Stimulated activated CD8-positive, alpha-beta memory T cell treated with anti-CD3 and anti-CD28 coated beads, Interleukin-4, amount 100 ng/mL, for 1 hour (primary cell): ENCODE measurements around the gene CACNA1A.
A peak's percentile ranks its signal among the peaks of the same experiment; 100 is the strongest.
"Not testable (repeated sequence)": the region's sequence is repeated elsewhere in the genome, so short reads cannot be mapped to it uniquely, and the experiment has no call there.

Experiments used
- DNase-seq, 2 donors: peaks; one replicate each; pipeline ENCODE4 v3.0.0-alpha.2; 2020; ENCODE audit warnings: low read depth in 2 of 2, low spot score in 1 of 2

Gene CACNA1A

DNA sequence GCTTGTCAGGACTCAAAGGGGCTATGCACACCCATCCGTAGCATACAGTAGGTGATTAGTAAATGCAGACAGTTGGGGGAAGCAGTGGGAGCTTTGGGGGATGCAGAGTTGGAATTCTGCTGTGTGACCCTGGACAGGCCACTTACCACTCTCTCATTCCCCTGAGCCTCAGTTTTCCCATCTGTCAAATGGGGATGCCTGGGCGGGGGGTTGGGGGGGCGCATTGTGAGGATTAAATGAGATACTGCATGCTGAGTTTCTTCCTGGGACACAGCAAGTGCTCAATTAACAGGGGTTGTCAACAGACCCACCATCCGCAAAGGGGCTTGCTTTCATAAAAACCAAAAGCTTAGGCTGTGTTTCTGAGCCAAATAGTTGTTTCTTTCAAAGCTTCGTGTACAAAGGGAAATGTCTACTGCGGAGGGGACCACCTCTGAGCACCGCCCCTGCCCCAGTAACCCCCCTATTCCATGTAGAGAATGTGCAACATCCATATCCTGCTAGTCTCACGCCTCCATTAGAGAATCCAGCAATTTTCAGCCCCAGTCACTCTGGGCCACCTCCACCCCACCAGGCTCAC, 223.7 kb downstream of the CACNA1A start:
- no peak for DNase-seq

DNA sequence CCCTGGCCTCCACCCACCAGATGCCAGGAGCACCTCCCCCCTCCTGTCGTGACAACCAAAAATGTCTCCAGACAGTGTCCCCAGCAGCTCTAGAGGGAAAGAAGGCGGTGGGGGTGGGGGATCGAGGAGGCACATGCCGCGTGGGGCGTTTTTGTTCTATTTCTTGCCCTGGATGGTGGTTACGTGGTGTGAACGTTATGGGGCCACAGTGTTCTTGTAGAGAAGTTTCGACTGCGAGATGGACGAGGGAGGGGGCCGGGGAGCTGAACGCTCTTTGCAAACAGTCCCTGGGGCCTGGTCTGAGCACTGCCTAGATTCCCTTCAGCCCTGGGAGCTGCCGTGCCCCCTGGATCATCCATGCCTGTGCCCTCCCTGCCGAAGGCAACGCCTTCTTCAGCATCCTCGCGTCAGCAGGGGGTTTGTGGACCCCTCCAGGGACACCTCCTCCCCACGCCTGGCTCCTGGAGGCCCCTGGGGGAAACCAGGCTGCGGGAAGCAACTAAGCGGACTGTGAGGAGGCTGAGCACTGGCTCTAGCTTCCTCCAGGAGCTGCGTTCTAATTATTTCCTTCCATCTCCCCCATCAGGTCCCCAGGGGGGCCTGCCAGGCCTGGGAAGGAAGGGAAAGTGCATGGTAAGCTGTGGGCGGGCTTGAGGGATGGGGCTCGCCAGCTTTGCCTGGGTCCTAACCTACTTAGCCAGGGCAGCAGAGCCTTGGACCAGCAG, 224.6 kb downstream of the CACNA1A start:
- no peak for DNase-seq

DNA sequence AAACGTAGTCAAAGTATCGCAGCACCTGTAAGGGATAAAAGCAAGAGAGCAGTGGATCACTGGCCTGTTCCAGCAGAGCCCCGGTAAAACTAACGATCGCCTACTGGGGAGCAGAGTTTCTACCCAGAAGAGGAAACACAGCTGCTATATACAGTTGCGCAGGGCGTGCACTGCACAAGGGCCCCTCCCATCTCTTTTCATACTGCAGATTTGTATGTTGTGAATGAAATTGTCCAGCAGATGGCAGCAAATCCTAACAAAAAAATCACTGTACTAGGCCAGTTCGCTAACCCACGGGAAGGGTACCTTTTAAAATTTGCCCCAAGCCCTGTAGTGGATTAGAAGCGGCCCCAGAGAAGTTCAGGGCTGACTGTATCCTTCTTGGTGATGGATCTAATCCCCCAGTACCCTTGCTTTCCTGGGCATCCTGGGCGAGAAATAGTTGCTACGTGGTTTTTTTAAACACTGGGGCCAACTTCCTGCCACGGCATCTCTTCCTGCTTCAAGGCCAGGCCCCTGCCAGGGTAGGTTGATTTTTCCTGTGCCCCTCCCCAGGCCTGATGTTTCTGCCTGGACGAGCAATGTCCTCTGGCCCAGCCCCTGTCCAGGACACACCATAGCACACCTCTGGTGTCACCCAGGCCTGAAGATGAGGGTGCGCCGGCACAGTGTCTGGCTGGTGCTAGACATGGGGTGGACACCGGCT, 229.0 kb downstream of the CACNA1A start:
- peak; percentile 7 to 18 for DNase-seq

DNA sequence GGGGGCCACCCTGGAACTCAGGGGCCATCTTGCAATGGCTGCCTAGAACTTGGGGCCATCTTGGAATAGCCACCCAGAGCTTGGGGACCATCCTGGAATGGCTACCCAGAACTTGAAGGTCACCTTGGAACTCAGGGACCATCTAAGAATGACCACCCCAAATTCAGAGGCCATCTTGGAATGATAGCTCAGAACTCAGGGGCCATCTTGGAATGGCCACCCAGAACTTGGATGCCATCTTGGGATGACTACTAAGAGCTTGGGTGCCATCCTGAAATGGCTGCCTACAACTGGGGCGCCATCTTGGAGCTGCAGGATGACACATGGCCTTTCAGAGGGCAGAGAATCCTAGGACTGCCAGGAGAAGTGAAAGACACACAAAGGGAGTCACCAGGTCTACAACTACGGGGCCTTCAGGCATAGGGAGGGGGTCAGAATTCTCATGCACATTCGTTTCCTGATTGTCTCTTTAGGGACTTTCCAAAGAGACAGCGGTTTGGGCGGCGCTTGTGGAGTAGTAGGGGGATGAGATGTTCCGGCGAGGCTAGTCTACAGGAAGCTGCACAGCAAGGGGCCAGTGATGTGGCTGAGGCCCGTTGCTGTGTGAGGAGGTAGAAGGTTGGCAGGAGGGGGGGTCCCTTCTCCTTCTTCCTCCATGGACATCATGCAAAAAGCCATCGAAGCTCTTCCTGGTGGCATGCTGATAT, 231.1 kb downstream of the CACNA1A start:
- DNase-seq = no peak

DNA sequence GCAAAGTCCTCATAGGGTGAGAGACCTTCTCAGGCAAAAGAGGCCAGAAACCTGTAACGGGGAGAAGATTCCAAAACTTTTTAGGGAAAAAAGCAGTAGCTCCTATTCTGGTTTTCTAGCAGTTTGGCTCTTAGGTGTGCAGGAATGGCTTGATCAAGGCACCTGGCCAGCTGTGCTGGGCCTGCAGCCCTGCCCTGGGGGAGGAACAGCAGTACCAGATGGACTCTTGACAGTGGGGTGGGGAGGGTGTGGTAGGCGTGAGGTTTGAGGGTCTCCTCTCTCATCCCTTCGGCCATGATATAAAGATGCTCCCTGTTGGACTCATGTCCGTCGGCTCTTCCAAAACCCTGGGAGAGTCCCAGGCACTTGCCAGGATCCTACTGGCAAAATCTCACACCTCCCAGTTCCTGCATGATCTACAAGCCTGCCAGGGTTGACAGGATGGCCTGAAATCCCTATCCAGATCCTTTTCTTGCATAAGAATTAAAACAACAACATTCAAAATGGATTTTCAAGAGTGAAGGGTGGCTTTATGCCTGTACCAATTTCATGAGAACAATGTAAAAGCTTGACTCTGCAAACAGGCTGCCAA, 235.7 kb downstream of the CACNA1A start:
- no peak for DNase-seq

DNA sequence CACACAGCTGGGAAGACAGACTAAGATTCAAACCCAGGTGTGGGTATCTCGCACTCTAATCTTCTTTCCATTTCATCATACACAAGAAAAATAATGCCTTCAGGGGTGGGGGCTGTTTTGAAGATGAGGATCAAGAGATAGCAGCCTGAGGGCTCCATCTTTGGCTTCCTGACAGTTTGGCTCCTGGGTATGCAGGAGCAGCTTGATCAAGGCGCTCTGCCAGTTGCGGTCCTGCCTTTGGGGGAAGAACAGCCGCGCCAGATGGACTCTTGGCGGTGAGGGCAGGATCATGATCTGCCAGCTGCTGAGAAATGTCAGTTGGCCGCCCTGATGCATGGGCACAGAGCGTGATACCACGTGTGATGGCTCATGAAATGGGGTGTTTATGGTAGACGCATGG, 236.9 kb downstream of the CACNA1A start:
- no peak for DNase-seq

DNA sequence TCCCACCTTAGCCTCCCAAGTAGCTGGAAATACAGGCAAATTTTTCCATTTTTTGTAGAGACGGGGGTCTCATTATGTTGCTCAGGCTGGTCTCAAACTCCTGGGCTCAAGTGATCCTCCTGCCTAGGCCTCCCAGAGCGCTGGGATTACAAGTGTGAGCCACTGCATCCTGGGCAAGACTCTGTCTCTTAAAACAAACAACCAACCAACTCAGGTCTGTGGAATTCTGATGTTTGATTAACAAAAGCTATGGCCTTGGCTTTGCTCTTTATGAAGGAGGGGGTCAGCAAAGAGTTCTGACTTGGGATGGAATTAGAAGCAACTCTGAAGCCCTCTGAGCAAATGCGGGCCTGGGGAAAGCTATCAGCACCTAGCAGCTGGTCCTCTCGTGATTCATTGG, 238.4 kb downstream of the CACNA1A start:
- DNase-seq = no peak

DNA sequence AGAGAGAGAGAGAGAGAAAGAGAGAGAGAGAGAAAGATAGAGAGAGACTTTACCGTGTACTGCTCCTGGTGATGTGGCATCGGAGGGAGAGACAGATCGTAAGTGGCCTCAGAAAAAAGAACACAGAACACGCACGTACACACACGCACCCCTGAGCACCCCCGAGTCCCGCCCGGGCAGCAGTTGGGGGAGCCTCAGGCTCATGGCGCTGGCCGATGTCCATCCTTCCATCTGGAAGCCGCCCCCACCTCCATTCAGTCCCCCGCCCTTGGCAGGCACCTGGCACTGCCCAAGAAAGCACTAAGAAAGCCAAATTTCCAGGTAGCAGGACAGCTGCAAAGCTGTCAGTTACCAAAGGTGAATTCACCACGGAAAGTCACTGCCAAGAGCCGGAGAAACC, 239.1 kb downstream of the CACNA1A start:
- no peak for DNase-seq

DNA sequence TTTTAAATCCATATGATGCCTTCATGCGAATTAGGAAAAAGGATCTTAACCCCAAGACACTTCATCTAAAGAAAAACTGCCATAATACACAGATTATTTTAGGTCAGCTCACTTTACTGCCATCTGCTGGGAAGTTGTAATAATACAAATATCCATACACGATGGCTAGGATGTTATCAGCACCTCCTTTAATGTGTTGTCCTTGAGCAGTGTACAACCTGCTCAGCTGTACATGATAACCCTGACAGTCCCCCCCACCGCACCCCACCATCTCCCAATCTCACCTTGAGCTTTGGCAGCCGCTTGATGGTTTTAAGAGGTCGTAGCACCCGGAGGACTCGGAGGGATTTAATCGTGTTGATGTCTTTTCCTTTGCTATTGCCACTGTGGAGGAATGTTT, 243.8 kb downstream of the CACNA1A start:
- DNase-seq = no peak

DNA sequence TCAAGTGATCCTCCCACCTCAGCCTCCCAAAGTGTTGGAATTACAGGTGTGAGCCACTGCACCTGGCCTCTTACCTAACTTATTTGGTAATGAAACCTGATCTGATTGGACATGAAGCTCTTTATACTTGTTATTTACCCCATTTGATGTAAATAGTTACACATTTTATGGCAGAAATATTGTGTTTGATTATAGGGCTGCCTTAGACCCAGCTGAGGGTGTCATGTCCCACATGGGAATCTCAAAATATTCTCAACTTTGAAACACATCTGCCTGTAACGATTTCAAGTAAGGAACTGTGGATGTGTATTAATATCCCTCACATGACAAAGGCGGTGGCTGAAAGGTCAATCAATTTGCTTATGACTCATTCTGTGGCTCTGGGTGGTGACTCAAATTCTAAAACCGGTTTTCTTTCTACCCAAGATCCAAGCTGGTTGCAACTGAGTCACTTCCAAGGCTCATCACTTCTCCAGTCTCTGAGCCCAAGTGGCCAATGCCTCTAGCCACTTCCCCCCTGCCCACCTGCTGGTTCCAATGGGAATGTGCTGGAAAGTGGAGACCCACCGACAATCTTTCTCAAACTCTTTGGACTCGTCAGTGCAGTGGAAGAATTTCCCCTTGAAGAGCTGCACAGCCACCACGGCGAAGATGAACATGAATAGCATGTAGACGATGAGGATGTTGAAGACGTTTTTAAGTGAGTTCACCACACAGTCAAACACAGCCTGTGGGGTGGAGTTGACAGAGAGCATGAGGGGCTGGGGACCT, 245.2 kb downstream of the CACNA1A start:
- DNase-seq = no peak

DNA sequence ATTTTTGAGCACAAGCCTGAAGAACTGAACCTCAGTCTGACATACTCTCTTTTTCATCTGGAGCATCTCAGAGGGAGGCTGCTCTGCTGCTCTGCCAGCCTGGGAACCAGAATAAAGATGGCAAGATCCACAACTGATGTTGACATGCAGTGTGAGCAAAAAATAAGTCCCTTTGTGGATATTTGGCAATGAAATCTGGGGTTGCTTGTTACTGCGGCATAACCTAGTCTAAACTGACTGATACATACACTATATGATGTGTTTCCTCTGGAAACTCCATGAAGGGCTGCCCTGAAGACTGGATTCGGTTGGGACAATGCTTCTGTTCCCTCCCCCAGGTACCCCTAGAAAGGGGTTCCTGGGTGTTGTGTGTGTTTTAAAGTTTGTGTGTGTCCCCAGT, 249.4 kb downstream of the CACNA1A start:
- no peak for DNase-seq

DNA sequence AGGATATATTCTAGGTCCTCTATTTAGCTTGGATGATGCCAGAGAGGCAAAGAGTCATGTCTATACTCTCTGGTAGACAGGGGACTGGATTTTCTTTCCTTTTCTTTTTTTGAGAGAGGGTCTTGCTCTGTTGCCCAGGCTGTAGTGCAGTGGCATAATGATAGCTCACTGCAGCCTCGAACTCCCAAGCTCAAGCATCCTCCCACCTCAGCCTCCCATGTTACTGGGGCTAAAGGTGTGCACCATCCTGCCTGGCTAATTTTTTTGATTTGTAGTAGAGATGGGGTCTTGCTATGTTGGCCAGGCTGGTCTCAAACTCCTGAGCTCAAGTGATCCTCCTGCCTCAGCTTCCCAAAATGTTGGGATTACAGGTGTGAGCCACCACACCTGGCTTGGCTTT, 249.9 kb downstream of the CACNA1A start:
- not testable (repeated sequence) for DNase-seq

DNA sequence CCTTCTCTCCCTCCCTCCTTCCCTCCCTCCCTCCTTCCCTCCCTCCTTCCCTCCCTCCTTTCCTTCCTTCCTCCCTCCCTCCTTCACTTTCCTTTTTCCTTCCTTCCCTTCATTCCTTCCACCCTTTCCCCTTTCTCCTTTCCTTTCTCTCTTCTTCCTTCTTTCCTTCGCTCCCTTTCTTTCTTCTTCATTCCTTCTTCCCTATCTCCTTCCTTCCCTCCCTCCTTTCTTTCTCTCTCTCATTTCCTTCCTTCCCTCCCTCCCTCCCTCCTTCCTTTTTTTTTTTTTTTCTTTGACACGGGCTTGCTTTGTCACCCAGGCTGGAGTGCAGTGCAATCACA, 250.6 kb downstream of the CACNA1A start:
- no peak for DNase-seq

DNA sequence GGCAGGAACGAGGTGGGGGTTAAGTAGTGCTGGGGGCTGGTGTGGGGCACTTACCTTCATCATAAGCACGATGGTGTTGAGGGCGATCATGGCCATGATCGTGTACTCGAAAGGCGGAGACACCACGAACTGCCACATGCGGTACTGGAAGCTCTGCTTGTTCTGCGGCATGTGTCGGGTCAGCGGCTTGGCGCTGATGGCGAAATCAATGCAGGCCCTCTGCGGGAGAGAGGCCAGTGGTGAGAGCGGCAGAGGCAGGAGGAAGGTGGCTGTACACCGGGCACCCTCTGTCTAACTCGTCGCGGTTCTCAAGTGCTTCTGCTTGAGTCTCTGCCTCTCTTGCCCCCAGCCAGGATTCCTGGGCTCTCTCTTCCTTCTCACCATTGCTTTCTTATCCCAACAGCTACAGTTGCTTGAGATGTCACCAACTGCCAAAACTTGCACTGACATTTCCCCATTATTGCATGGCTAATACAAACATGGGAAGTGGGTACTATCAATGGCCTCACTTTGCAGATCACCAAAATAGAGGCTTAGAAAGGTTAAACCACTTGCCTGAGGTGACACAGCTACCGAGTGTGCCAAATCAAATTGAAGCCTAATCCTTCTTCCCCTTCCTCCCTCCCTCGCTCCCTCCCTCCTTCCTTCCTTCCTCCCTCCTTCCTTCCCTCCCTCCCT, 251.1 kb downstream of the CACNA1A start:
- DNase-seq = no peak

DNA sequence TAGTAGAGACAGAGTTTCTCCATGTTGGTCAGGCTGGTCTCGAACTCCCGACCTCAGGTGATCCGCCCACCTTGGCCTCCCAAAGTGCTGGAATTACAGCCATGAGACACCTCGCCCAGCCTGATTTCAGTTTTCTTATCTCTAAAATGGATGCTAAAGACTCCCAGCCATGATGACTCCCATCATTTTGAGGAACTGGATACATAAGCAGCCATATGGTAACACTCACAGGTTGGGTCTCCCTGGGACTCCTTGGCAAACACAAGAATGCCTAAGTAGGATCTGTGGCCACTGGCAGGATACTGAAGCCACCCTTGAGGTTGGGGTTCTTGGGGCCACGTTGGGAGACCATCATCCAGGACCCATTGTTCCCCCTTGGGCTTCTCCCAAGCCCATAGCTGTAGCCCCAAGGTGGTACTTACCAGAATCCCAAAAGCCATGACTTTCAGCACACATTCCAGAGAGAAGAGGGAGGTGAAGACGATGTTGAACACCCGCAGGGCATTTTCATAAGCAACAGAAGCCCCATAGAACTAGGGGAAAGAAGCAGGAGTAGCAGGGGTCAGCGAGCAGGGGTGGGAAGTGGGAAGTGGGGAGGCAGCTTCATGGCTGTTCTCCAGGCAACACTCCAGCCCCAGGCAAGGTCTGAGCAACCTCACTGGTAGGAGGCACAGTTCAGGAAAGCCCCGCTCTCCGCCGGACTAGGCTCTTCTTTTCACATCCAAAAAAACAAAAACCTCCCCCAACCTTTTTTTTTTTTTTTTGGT, 253.5 kb downstream of the CACNA1A start:
- no peak for DNase-seq

DNA sequence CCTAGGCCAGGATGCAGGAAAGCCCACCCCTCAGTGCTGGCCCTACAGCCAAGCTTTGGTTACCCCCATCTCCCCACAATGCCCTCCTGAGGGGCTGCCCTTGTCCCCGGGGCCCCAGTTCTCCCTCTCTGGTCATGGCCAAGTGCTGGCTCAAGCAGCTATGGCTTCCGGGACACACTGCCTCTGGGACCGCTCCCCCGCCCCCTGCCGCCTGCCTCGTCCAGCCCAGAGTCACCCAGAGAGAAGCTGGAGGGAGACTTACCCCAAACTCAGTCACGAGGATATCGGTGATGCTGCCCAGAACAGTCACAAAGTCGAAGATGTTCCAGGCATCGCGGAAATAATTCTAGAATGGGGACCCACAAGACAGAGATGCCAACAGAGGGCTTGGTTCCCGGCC, 261.4 kb downstream of the CACNA1A start:
- no peak for DNase-seq

DNA sequence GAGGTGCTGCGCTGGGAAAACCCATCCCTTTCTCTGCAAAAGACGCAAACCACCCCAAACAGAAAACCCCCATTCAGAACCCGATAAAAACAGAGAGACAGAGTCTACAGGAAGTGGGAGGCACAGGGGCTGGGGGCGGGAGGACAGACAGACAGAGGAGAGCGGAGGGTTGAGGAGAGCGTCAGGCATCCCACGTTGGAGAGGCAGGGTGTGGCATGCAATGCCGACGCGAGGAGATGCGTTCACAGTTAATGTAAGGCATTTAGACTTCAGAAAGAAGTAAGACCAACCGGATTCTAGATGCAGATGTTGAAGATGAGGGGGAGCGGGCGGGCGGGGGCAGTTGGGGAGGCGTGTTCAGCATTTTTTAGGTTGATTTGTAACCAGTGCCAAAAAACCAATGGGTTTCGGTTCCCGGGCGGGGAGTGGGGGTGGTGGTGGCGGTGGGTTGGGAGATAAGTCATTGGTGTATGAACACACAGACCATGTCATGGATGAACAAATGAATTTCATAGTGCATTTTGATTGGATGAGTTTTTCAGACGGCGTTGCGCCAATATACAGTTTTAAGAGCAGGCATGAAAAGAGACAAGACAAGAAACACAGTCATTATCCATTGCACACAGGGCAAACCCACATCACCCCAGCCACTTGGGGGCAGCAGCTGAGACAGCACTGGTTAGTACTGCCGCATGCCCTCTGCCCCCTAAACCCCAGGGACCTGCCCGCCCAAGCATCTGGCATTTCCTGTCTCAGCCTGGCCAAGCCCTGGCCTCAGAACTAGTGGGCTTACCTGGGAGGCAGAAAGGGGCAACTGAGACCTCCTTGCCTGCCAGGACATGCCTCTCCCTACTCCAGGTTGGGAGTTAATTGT, 264.8 kb downstream of the CACNA1A start:
- no peak for DNase-seq

DNA sequence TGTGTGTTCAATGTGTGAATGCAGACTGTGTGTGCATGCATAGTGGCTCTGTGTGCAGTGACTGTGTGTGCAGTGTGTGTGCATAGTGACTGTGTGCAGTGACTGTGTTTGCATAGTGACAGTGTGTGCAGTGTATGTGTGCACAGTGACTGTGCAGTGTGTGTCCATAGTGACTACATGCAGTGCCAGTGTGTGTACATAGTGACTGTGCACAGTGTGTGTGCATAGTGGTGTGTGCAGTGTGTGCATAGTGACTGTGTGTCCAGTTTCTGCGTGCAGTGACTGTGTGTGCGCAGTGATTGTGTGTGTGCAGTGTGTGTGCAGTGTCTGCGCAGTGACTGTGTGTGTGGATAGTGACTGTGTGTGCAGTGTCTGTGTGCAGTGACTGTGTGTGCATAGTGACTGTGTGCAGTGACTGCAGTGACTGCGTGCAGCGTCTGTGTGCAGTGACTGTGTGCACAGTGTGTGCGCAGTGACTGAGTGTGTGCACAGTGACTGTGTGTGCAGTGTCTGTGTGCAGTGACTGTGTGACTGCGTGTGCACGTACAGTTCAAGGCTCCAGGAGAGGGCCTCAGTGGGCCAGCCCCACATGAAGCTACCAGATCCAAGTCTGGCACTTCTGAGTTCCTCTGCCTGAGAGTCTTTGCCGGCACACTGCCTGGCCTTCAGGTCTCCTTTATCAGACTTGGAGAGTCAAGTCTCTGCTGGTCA, 265.8 kb downstream of the CACNA1A start:
- no peak for DNase-seq
